Choroid plexus epithelial cell (primary cell): ENCODE results near the gene PNMT.
"Not testable (repeated sequence)": the region's sequence is repeated elsewhere in the genome, so short reads cannot be mapped to it uniquely, and the experiment has no call there.

Experiments used
- DNase-seq: peaks from one replicate; pipeline ENCODE4 v3.0.0-alpha.2; 2010; ENCODE audit warnings: low read depth
- H3K4me3 ChIP-seq: 2 replicates; pipeline ENCODE4 v1.5.1; 2011; ENCODE audit warnings: low read depth, mild to moderate bottlenecking, control low read depth, low read length, moderate library complexity
- CTCF ChIP-seq: conservative IDR thresholded peaks from 2 replicates; pipeline ENCODE4 v1.5.1; 2011; ENCODE audit warnings: low read depth, mild to moderate bottlenecking, control low read depth, inconsistent platforms, low read length, moderate library complexity

Gene PNMT

GRCh38 chr17:39706921-39707337 is 38.7 kb downstream of the PNMT start:
- H3K4me3 ChIP-seq = no peak overlapping the region
- no peak for TF ChIP-seq CTCF
- DNase-seq = no peak

- no peak for DNase-seq
- no peak for TF ChIP-seq CTCF
- H3K4me3 ChIP-seq = no peak overlapping the region
Measured at GRCh38 chr17:39709319-39709997, 41.2 kb downstream of the PNMT start.

- no peak for TF ChIP-seq CTCF
- DNase-seq = no peak
- no peak overlapping the region for H3K4me3 ChIP-seq
Measured at GRCh38 chr17:39709998-39710964, 42.0 kb downstream of the PNMT start.

- not testable (repeated sequence) for DNase-seq
Measured at GRCh38 chr17:39711071-39711470, 42.8 kb downstream of the PNMT start.

GRCh38 chr17:39711851-39712250 is 43.6 kb downstream of the PNMT start:
- no peak for TF ChIP-seq CTCF
- DNase-seq = no peak
- H3K4me3 ChIP-seq = no peak overlapping the region

More at GRCh38 chr17:39711071-39711470, 42.8 kb downstream of the PNMT start:
- not testable (repeated sequence) for H3K4me3 ChIP-seq

- no peak overlapping the region for H3K4me3 ChIP-seq
- DNase-seq = no peak
- no peak for TF ChIP-seq CTCF
Measured at GRCh38 chr17:39714234-39714633, 46.0 kb downstream of the PNMT start.

GRCh38 chr17:39715375-39716072 is 47.3 kb downstream of the PNMT start:
- no peak for TF ChIP-seq CTCF
- no peak for DNase-seq
- H3K4me3 ChIP-seq = no peak overlapping the region
